Lower leg skin (tissue), 3 donors: ENCODE measurements around the gene ZC3H7A.

Source experiments
- POLR2A ChIP-seq, 2 donors: fragments of 450-650 bp; IDR thresholded peaks; one replicate each; pipeline ENCODE4 v1.6.1; 2016 to 2017; ENCODE audit warnings: antibody characterized with exemption in 2 of 2, mild to moderate bottlenecking in 1 of 2, moderate library complexity in 1 of 2
- TF ChIP-seq, protein P1 (sequence below), 3 donors: fragments of 450-650 bp; IDR thresholded peaks; one replicate each; pipeline ENCODE4 v1.5.1; 2016; ENCODE audit warnings: antibody characterized with exemption in 3 of 3, mild to moderate bottlenecking in 3 of 3, moderate library complexity in 2 of 3

DNA sequence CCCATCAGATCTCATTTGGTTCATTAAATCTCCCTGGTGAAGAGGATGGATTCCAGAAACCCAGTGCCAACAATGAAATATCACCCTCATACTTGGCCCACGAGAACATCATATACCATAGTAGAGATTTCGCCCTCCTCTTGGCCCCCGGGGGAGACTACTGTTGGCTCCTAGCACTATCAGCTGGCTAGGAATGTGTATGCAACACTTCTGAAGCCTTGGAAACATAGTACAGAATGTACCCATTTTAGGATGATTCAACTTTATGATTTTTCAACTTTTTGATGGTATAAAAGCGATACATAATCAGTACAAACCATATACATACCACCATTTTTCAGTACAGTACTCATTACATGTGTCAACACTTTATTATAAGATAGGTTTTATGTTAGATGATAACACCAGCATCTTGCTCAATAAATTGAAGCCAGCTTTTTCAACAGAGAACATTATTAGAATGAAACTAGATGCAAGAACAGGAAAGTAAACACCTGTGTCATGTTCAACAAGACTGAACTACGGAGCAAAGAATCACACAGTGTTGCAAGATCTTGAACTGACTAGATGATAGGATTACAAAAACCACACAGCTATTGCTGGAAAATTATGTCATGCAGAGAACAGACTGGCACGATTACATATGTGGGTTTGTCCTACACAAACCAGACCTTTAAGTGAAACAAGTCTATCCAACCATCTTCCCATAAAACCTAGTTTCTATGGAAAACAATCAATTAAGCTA lies 37.1 kb upstream of the ZC3H7A start:
- TF ChIP-seq, protein P1, sequence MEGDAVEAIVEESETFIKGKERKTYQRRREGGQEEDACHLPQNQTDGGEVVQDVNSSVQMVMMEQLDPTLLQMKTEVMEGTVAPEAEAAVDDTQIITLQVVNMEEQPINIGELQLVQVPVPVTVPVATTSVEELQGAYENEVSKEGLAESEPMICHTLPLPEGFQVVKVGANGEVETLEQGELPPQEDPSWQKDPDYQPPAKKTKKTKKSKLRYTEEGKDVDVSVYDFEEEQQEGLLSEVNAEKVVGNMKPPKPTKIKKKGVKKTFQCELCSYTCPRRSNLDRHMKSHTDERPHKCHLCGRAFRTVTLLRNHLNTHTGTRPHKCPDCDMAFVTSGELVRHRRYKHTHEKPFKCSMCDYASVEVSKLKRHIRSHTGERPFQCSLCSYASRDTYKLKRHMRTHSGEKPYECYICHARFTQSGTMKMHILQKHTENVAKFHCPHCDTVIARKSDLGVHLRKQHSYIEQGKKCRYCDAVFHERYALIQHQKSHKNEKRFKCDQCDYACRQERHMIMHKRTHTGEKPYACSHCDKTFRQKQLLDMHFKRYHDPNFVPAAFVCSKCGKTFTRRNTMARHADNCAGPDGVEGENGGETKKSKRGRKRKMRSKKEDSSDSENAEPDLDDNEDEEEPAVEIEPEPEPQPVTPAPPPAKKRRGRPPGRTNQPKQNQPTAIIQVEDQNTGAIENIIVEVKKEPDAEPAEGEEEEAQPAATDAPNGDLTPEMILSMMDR (IDR thresholded peaks at IDR 0.05), result no peak
- TF ChIP-seq POLR2A (IDR thresholded peaks at IDR 0.05), result no peak
